ENCODE data around the gene SPNS2.

DNA sequence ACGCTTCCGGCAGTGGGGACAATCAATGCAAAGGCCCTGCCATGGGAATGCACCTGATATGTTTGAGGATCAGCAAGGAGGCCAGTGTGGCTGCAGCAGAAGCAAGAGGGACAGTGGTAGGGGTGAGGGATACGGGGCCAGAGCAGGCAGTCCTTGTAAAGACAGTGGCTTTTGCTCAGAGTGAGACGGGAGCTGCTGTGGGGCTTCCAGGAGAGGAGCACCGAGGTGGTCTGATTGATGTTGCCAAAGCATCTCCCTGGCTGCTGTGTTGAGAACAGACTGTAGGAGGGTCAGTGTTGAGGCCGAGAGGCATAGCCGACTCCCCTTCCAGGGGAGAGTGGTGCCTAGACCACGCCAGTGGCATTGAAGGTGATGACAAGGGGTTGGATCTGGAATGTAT lies 11.4 kb upstream of the SPNS2 start:
- no peak for TF ChIP-seq EZH2 (IDR thresholded peaks at IDR 0.05; ENCODE audit: borderline replicate concordance, insufficient read depth, low read length, poor library complexity, severe bottlenecking)
- TF ChIP-seq POLR2AphosphoS5 (IDR thresholded peaks at IDR 0.05): no peak
- TF ChIP-seq, protein P1, sequence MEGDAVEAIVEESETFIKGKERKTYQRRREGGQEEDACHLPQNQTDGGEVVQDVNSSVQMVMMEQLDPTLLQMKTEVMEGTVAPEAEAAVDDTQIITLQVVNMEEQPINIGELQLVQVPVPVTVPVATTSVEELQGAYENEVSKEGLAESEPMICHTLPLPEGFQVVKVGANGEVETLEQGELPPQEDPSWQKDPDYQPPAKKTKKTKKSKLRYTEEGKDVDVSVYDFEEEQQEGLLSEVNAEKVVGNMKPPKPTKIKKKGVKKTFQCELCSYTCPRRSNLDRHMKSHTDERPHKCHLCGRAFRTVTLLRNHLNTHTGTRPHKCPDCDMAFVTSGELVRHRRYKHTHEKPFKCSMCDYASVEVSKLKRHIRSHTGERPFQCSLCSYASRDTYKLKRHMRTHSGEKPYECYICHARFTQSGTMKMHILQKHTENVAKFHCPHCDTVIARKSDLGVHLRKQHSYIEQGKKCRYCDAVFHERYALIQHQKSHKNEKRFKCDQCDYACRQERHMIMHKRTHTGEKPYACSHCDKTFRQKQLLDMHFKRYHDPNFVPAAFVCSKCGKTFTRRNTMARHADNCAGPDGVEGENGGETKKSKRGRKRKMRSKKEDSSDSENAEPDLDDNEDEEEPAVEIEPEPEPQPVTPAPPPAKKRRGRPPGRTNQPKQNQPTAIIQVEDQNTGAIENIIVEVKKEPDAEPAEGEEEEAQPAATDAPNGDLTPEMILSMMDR (IDR thresholded peaks at IDR 0.05; ENCODE audit: poor library complexity, severe bottlenecking): no peak
- TF ChIP-seq RAD21 (conservative IDR thresholded peaks at IDR 0.05): no peak
- TF ChIP-seq EP300 (conservative IDR thresholded peaks at IDR 0.05; ENCODE audit: poor library complexity, severe bottlenecking): no peak
